SK-N-SH (cell line): Measurements from ENCODE around the gene REC114. TPM values are rescaled to one million over a fixed set of nuclear protein-coding genes. Genes with fewer than 3 reads are reported as not detected.

Experiments
- CTCF ChIA-PET: fragments of 300-600, 350-600 bp; formaldehyde crosslinking; extraction: SDS; loops from one replicate; lab custom pipeline; 2021; lab: Yijun Ruan, JAX
- POLR2A ChIA-PET: fragments of 350-600 bp; sonication (Branson Sonifier 250); formaldehyde crosslinking; extraction: SDS; loops from one replicate; lab custom pipeline; 2020; ENCODE audit warnings: antibody characterized with exemption, inconsistent platforms; lab: Yijun Ruan, JAX
- DNase-seq: peaks from one replicate; pipeline ENCODE4 v3.0.0; 2012
- H2AFZ ChIP-seq: fragments of 200-600 bp; sonication (generic); 2 replicates; pipeline ENCODE4 v1.8.1; 2016; ENCODE audit warnings: antibody characterized with exemption, mild to moderate bottlenecking, low read depth
- H3F3A ChIP-seq: fragments of 200-600 bp; sonication (generic); replicated peaks from 2 replicates; pipeline ENCODE3; 2016; ENCODE audit warnings: antibody characterized with exemption, mild to moderate bottlenecking; ENCODE audit not compliant: insufficient read depth
- H3K27ac ChIP-seq, 2 experiments: fragments of 200-500 bp in 1 of 2; fragments of 200-600 bp in 1 of 2; sonication (Bioruptor generic) in 1 of 2; sonication (generic), shearing (Covaris generic) in 1 of 2; 2 replicates each; pipeline versions ENCODE4 v1.5.1 to v1.6.1; 2014 to 2016; ENCODE audit warnings: low read depth in 2 of 2, inconsistent platforms in 1 of 2, low read length in 1 of 2, mild to moderate bottlenecking in 1 of 2, mixed read lengths in 1 of 2
- H3K27me3 ChIP-seq: fragments of 200-600 bp; sonication (generic), shearing (Covaris generic); 2 replicates; pipeline ENCODE4 v1.6.1; 2016; ENCODE audit warnings: mixed run types; ENCODE audit not compliant: insufficient read depth
- H3K36me3 ChIP-seq, 2 experiments: fragments of 200-500 bp in 1 of 2; fragments of 200-600 bp in 1 of 2; sonication (Bioruptor generic) in 1 of 2; sonication (generic) in 1 of 2; replicated peaks in 1 of 2; 2 replicates each; pipeline versions ENCODE3 to v1.5.1; 2014 to 2016; ENCODE audit warnings: low read length in 1 of 2, mild to moderate bottlenecking in 1 of 2; ENCODE audit not compliant: insufficient read depth in 2 of 2, control insufficient read depth in 1 of 2
- H3K4me1 ChIP-seq, 2 experiments: fragments of 200-500 bp in 1 of 2; fragments of 200-600 bp in 1 of 2; sonication (Bioruptor generic) in 1 of 2; sonication (generic), shearing (Covaris generic) in 1 of 2; 2 replicates each; pipeline versions ENCODE4 v1.5.1 to v1.6.1; 2014 to 2016; ENCODE audit warnings: low read depth in 1 of 2, low read length in 1 of 2, mixed run types in 1 of 2; ENCODE audit not compliant: insufficient read depth in 2 of 2, control insufficient read depth in 1 of 2
- H3K4me2 ChIP-seq: fragments of 200-600 bp; sonication (generic), shearing (Covaris generic); 2 replicates; pipeline ENCODE4 v1.6.1; 2017; ENCODE audit warnings: mixed run types
- H3K4me3 ChIP-seq, 2 experiments: fragments of 200-500 bp in 1 of 2; fragments of 200-600 bp in 1 of 2; sonication (Bioruptor generic) in 1 of 2; sonication (generic), shearing (Covaris generic) in 1 of 2; 2 replicates each; pipeline versions ENCODE4 v1.5.1 to v1.8.1; 2014 to 2016; ENCODE audit warnings: low read depth in 2 of 2, inconsistent platforms in 1 of 2, low read length in 1 of 2, mild to moderate bottlenecking in 1 of 2, mixed read lengths in 1 of 2, moderate library complexity in 1 of 2
- H3K79me2 ChIP-seq: fragments of 200-600 bp; sonication (generic); 2 replicates; pipeline ENCODE4 v1.8.1; 2017; ENCODE audit warnings: mild to moderate bottlenecking; ENCODE audit not compliant: insufficient read depth
- H3K9ac ChIP-seq: fragments of 200-600 bp; sonication (generic); 2 replicates; pipeline ENCODE4 v1.6.1; 2017; ENCODE audit warnings: mixed run types
- H3K9me2 ChIP-seq: fragments of 200-600 bp; sonication (generic); 2 replicates; pipeline ENCODE4 v1.6.1; 2017; ENCODE audit warnings: mixed run types
- H3K9me3 ChIP-seq: fragments of 200-600 bp; sonication (generic); 2 replicates; pipeline ENCODE4 v1.6.1; 2017; ENCODE audit warnings: mixed run types, mild to moderate bottlenecking, moderate library complexity
- H4K20me1 ChIP-seq: fragments of 200-600 bp; sonication (generic); 2 replicates; pipeline ENCODE4 v1.6.1; 2017; ENCODE audit warnings: mild to moderate bottlenecking, mixed run types; ENCODE audit not compliant: insufficient read depth
- CHD2 ChIP-seq: fragments of 150-350 bp; IDR thresholded peaks from 2 replicates; pipeline ENCODE4 v1.6.1; 2018; ENCODE audit warnings: low read length; ENCODE audit not compliant: partially characterized antibody
- ELF1 ChIP-seq: IDR thresholded peaks from 2 replicates; pipeline ENCODE4 v1.4.0; 2012
- FOSL2 ChIP-seq: IDR thresholded peaks from 2 replicates; pipeline ENCODE4 v1.4.0; 2012; ENCODE audit warnings: low read depth, mild to moderate bottlenecking, moderate library complexity, borderline replicate concordance
- FOXM1 ChIP-seq: IDR thresholded peaks from 2 replicates; pipeline ENCODE4 v1.4.0; 2012; ENCODE audit warnings: low read depth, mild to moderate bottlenecking
- GABPA ChIP-seq: IDR thresholded peaks from 2 replicates; pipeline ENCODE4 v1.4.0; 2012; ENCODE audit warnings: low read depth, mild to moderate bottlenecking
- JUND ChIP-seq: IDR thresholded peaks from 2 replicates; pipeline ENCODE4 v1.4.0; 2012
- MXI1 ChIP-seq: IDR thresholded peaks from 2 replicates; pipeline ENCODE4 v1.6.1; 2012; ENCODE audit warnings: mild to moderate bottlenecking, low read depth, low read length, improper control_type of control experiment
- NFIC ChIP-seq: IDR thresholded peaks from 2 replicates; pipeline ENCODE4 v1.4.0; 2012; ENCODE audit warnings: borderline replicate concordance
- NRF1 ChIP-seq: IDR thresholded peaks from 2 replicates; pipeline ENCODE4 v1.6.1; 2012; ENCODE audit warnings: low read depth, mild to moderate bottlenecking, low read length
- SIN3A ChIP-seq: IDR thresholded peaks from 2 replicates; pipeline ENCODE4 v1.6.1; 2012; ENCODE audit warnings: low read depth, mild to moderate bottlenecking, low read length, moderate library complexity, borderline replicate concordance
- SMC3 ChIP-seq: IDR thresholded peaks from 2 replicates; pipeline ENCODE4 v1.6.1; 2012; ENCODE audit warnings: low read depth, low read length, improper control_type of control experiment
- TAF1 ChIP-seq: IDR thresholded peaks from 2 replicates; pipeline ENCODE4 v1.6.1; 2012; ENCODE audit warnings: low read depth, mild to moderate bottlenecking, low read length, moderate library complexity, borderline replicate concordance
- TCF12 ChIP-seq: IDR thresholded peaks from 2 replicates; pipeline ENCODE4 v1.4.0; 2012
- TEAD4 ChIP-seq: IDR thresholded peaks from 2 replicates; pipeline ENCODE4 v1.4.0; 2012; ENCODE audit warnings: mild to moderate bottlenecking, borderline replicate concordance; ENCODE audit not compliant: insufficient read depth
- WGBS: methylation state at CpG from one replicate; pipeline ENCODE4 v1.1.6; 2017; ENCODE audit warnings: low lambda C conversion rate; 5-methylcytosine and 5-hydroxymethylcytosine counted together
- polyA plus RNA-seq, 3 experiments: library from polyadenylated mRNA; depleted of rRNA; stranded (reverse); fragments of >200 nt; gene quantifications; 2 replicates each; pipeline ENCODE4 v1.2.3, GENCODE V29; 2012
- TF ChIP-seq, protein P1 (sequence below): fragments of 150-350 bp; IDR thresholded peaks from 2 replicates; pipeline ENCODE4 v1.6.1; 2017; ENCODE audit warnings: antibody characterized with exemption, low read length, low read depth, borderline replicate concordance
- TF ChIP-seq, protein P2 (sequence below): IDR thresholded peaks from 2 replicates; pipeline ENCODE4; 2012
- TF ChIP-seq, protein P3 (sequence below): fragments of 200-600 bp; sonication (generic); IDR thresholded peaks from 2 replicates; pipeline ENCODE4 v1.6.1; 2017; ENCODE audit warnings: antibody characterized with exemption, mild to moderate bottlenecking, moderate library complexity
- TF ChIP-seq, protein P4 (sequence below): IDR thresholded peaks from 2 replicates; pipeline ENCODE4 v1.4.0; 2012; ENCODE audit warnings: low read depth, borderline replicate concordance

The REC114 gene
- polyA plus RNA-seq, 1 of the 3 experiments (the other 2 are of a cell fraction) = not detected

DNA sequence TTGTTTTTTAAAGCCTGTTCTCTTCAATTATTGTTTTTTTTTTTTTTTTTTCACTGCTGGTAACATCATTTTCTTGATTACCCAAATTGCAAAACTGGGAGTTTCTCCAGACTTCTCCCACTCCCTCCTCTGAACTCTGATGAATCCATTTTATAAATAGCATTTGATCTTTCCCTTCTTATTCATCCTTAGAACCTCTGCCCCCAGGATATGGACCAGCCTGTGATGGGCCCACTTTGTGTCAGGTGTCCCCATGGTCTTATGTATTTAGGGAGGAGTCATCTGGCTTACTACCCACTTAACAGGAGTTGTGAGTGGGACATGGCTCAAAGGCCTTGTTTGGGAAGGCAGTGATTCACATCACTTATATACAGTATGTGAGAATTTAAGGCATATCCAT lies 57.7 kb downstream of the REC114 start:
- Histone ChIP-seq H3K36me3 (no peaks in the 10 kb centered on the region), H3K9me3 (no peaks in the 10 kb centered on the region), H3K79me2 (no peaks in the 10 kb centered on the region), H3K4me3 (no peak overlapping the region), H3K27ac (no peak overlapping the region), H4K20me1 (no peaks in the 10 kb centered on the region), H3K9ac (no peak overlapping the region), H3K4me1 (no peaks in the 10 kb centered on the region), H2AFZ (no peak overlapping the region), H3F3A (no peaks in the 10 kb centered on the region), H3K27me3 (no peaks in the 10 kb centered on the region), H3K9me2 (no peaks in the 10 kb centered on the region), H3K4me2 (no peak overlapping the region)
- POLR2A ChIA-PET = no interaction called here
- no peak for TF ChIP-seq ELF1
- TF ChIP-seq TCF12 = no peak
- no peak for TF ChIP-seq NRF1
- TF ChIP-seq, protein P1, sequence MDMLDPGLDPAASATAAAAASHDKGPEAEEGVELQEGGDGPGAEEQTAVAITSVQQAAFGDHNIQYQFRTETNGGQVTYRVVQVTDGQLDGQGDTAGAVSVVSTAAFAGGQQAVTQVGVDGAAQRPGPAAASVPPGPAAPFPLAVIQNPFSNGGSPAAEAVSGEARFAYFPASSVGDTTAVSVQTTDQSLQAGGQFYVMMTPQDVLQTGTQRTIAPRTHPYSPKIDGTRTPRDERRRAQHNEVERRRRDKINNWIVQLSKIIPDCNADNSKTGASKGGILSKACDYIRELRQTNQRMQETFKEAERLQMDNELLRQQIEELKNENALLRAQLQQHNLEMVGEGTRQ = no peak
- TF ChIP-seq FOXM1 = no peak
- CTCF ChIA-PET = no interaction called here
- DNase-seq = no peak

DNA sequence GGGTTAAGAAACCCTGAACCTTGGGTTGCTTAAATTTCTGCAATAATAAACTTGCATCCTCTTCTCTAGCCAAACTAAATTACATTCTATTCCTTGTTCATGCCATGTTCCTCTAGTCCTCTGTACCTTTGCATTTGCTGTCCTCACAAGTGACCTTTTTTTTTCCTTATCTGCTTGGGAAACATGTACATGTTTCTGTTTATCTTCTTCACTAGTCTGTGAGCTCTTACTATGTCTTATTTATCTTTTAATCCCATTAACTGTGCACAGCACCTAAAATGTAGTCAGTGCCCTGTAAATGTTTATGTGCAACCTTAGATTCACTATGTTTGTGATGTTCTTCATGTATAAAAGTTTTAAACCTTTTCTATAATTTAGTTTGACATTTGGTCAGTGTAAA lies 61.9 kb downstream of the REC114 start:
- Histone ChIP-seq H3K27ac (no peak overlapping the region), H3K9ac (no peak overlapping the region), H3K27me3 (no peaks in the 10 kb centered on the region), H3K4me2 (no peak overlapping the region), H3K36me3 (no peaks in the 10 kb centered on the region), H3K9me3 (no peaks in the 10 kb centered on the region), H3K79me2 (no peaks in the 10 kb centered on the region), H3K4me3 (no peak overlapping the region), H4K20me1 (no peaks in the 10 kb centered on the region), H3K4me1 (no peaks in the 10 kb centered on the region), H3K9me2 (no peaks in the 10 kb centered on the region), H2AFZ (no peak overlapping the region), H3F3A (no peaks in the 10 kb centered on the region)
- ChIA-PET CTCF (interaction anchor here (2.6 kb wide), 1 partner anchor 132 kb away, joined by 8 read pairs; no protein-coding TSS in a partner anchor), POLR2A (no interaction called here)
- no peak for TF ChIP-seq ELF1
- TF ChIP-seq, protein P2, sequence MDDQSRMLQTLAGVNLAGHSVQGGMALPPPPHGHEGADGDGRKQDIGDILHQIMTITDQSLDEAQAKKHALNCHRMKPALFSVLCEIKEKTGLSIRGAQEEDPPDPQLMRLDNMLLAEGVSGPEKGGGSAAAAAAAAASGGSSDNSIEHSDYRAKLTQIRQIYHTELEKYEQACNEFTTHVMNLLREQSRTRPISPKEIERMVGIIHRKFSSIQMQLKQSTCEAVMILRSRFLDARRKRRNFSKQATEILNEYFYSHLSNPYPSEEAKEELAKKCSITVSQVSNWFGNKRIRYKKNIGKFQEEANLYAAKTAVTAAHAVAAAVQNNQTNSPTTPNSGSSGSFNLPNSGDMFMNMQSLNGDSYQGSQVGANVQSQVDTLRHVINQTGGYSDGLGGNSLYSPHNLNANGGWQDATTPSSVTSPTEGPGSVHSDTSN = no peak
- TF ChIP-seq FOSL2 = no peak
- no peak for TF ChIP-seq SMC3
- no peak for TF ChIP-seq TCF12
- TF ChIP-seq CHD2 = no peak
- TF ChIP-seq NFIC = no peak
- TF ChIP-seq TAF1 = no peak
- DNase-seq = no peak

DNA sequence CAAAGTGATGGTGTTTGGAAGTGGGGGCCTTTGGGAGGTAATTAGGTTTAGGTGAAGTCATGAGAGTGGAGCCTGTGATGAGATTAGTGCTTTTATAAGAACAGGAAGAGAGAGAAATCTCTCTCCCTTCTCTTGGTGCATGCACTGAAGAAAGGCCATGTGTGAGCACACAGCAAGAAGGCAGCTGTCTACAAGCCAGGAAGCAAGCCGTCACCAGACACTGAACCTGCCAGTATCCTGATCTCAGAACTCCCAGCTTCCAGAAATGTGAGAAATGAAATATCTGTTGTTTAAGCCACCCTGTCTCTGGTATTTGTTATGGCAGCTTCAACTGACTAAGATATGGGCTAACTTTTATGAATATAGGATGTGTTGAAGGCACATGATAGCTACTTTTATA lies 72.6 kb downstream of the REC114 start:
- H3K9ac ChIP-seq = no peak overlapping the region
- peaks cover 0 to 5% of the 10 kb centered on the region in 2 experiments; a peak in 1 of 4 replicates for H3K4me1 ChIP-seq
- H3K36me3 ChIP-seq = no peaks in the 10 kb centered on the region
- H3K4me3 ChIP-seq = no peak overlapping the region
- H2AFZ ChIP-seq = no peak overlapping the region
- no peaks in the 10 kb centered on the region for H3K79me2 ChIP-seq
- ChIA-PET POLR2A (no interaction called here), CTCF (no interaction called here)
- no peaks in the 10 kb centered on the region for H3F3A ChIP-seq
- no peak overlapping the region for H3K27ac ChIP-seq
- no peaks in the 10 kb centered on the region for H3K9me2 ChIP-seq
- no peaks in the 10 kb centered on the region for H3K27me3 ChIP-seq
- DNase-seq = no peak
- H3K4me2 ChIP-seq = no peak overlapping the region
- H3K9me3 ChIP-seq = no peaks in the 10 kb centered on the region
- no peaks in the 10 kb centered on the region for H4K20me1 ChIP-seq
- 64% methylated on average over 1 of the region's 1 CpG for WGBS
- TF ChIP-seq TEAD4 (no peak), MXI1 (no peak), FOSL2 (no peak), SIN3A (no peak), JUND (no peak), TAF1 (no peak), TCF12 (no peak), GABPA (no peak), NRF1 (no peak), NFIC (no peak)
- TF ChIP-seq, protein P3, sequence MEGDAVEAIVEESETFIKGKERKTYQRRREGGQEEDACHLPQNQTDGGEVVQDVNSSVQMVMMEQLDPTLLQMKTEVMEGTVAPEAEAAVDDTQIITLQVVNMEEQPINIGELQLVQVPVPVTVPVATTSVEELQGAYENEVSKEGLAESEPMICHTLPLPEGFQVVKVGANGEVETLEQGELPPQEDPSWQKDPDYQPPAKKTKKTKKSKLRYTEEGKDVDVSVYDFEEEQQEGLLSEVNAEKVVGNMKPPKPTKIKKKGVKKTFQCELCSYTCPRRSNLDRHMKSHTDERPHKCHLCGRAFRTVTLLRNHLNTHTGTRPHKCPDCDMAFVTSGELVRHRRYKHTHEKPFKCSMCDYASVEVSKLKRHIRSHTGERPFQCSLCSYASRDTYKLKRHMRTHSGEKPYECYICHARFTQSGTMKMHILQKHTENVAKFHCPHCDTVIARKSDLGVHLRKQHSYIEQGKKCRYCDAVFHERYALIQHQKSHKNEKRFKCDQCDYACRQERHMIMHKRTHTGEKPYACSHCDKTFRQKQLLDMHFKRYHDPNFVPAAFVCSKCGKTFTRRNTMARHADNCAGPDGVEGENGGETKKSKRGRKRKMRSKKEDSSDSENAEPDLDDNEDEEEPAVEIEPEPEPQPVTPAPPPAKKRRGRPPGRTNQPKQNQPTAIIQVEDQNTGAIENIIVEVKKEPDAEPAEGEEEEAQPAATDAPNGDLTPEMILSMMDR = no peak
- TF ChIP-seq, protein P2 = no peak
- TF ChIP-seq, protein P4, sequence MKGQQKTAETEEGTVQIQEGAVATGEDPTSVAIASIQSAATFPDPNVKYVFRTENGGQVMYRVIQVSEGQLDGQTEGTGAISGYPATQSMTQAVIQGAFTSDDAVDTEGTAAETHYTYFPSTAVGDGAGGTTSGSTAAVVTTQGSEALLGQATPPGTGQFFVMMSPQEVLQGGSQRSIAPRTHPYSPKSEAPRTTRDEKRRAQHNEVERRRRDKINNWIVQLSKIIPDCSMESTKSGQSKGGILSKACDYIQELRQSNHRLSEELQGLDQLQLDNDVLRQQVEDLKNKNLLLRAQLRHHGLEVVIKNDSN = no peak
